SHP77 (cell line): ENCODE results near the gene RIPPLY3.
"Not testable (repeated sequence)": the region's sequence is repeated elsewhere in the genome, so short reads cannot be mapped to it uniquely, and the experiment has no call there.

Source experiments
- DNase-seq, 2 experiments: peaks; one replicate each; lab custom pipeline; 2025; lab: John Stamatoyannopoulos, UW

RIPPLY3 gene

DNA sequence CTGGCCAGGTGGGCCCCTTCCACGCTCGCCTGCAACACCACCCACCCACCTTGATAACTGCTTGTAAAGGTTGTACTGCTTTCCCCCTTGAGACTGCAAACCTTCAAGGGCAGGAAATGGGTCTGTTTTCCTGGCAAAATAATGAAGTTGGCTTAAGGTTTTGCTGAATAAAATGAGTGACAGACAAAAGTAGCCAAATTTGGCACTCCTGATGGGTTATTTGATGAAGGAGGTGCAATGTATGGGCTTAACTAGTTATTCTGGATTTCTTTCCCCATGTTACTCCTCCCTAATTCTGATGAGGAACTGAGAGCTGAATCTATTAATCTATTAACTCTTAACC is 25.5 kb upstream of the RIPPLY3 start:
- DNase-seq, result no peak

DNA sequence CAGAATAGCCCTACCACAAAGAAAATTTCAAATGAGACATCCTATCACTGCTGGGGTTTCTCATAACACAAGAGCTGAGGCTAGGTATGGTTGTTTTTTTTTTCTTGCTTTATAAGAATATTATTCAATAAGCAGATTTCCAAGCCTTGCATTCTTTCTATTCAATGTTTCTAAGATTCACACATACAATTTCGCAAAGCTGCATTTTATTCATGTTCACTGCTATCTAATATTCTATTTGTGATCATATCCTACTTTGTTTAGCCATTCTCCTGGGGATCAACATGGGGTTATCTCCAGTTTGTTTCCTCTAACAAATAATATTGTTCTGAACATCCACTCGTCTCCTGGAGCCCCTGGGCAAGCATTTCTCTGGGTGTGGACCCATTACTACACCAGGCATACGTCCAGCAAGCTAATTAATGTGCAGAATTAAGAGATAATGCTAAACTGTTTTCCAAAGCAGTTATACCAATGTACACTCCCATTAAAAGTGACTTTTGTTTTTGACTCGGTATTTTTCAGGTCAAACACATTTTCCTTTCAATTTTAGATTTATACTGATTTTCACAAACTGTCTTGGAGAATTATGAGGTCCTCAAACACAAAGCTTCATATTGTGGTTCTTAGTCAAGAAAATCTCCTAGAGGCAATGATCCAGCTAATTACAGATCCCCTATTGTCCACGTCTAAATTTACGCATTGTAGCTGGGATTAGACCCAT is 24.4 kb upstream of the RIPPLY3 start:
- no peak for DNase-seq

DNA sequence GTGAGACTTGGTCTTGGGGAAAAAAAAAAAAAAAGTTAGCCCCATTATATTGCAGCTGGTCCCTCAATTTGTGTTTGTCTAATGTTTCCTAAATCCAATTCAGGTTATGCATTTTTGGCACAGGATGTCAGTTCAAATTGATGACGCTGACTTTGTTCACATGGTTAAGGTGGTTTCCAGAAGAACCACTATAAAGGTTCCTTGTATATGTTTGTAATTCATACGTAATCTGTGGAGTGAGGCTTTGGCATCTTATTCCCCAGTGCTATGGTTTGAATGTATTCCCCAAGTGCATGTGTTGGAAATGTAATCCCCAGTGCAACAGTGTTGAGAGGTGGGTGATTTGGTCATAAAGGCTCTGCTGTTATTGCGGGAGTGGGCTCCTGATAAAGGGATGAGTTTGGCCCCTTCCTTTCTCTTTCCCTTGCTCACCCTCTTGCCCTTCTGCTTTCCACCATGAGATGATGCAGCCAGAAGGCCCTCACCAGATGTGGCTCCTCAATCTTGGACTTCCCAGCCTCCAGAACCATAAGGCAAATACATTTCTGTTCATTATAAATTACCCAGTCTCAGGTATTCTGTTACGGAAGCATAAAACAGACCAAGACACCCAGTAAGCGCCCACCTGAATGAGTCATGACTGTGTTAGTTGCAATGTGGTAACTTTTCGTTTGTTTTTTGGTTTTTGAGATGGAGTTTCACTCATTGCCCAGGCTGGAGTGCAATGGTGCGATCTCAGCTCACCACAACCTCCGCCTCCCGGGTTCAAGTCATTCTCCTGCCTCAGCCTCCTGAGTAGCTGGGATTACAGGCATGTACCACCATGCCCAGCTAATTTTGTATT is 20.5 kb upstream of the RIPPLY3 start:
- DNase-seq, result no peak

DNA sequence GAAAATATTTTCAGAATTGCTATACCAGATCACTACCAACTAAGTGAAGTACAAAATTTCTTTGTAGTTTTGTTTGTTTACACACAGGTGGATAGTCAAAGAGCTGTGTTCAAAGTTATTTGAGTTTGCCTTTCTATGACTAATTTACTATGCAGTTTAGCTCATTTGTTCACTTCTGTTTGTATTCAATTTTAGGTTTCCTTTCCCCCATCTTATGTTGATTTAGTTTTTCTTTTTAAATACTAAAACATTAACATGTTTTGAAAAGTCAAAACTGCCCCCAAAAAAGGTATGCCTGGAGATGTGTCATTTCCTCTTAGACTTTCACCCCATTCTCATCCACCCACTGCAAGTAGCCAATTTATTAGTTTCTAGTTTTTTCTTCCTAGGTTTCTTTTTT is 18.7 kb upstream of the RIPPLY3 start:
- DNase-seq, result no peak

DNA sequence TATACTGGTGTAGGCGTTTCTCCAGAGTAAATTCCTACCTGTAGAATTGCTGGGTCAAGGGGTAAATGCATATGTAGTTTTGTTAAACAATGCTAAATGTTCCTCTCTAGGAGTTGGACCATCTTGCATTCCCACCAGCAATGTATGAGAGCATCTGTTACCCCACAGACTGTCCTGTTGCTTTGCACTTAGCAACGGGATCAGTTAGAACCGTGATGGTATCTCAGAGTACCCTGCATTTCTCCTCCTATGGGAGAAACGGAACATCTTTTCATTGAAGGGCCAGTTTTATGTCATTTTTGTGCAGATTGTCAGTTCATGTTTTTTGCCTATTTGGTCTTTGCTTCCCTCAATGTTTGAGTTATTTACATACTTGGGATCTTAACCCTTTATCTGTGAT is 18.0 kb upstream of the RIPPLY3 start:
- DNase-seq, result no peak

DNA sequence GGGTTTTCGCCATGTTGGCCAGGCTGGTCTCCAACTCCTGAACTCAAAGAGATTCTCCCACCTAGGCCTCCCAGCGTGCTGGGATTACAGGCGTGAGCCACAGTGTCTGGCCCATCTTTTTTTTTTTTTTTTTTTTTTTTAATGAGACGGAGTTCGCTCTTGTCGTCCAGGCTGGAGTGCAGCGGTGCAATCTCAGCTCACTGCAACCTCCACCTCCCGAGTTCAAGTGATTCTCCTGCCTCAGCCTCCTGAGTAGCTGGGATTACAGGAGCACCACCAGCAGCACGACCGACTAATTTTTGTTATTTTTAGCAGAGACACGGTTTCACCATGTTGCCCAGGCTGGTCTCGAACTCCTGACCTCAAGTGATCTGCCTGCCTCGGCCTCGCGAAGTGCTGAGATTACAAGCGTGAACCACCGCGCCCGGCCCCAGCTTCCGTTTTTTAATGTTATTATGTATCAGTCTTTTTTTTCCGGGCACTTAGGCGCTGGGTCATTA is 17.3 kb upstream of the RIPPLY3 start:
- DNase-seq, result not testable (repeated sequence)

DNA sequence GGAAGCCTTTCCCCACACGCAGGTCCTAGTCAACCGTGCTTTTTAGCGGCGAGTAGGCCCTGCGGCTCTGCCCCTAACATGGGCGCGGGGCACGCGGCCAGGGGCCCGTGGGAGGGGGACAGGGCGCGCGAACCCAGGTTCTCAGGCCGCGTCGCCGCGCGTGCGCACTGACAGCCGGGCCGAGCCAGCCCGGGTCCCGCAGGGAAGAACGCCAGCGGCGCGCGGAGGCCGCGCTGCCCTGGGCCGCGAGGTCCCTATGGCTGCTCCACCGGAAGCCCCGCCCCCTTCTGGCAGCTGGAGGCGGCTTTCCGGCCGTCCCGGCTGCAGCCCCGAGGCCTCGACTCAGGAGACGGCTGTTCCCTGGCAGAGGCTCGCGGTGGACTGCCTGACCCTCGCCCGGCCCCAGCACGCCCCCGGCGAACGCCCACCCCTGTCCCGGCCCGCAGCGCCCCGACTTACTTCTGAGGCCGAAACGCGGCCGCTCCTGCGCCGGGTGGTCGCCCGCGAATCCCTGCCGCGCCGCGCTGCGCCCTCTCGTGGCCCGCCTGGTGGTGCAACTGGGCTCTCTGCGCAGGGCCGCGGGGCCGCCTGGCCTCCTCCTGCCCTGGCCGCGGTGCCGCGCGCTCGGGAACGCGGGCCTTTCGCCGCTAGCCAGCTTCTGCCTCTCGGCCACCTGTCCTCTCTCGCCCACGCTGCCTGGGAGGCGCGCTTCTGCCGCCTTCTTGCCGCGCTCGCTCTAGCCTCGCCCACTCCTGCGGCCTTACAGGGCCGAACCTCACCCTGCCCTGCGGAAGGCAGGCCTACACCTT is 16.6 kb upstream of the RIPPLY3 start:
- peak; percentile 83 to 86 for DNase-seq

DNA sequence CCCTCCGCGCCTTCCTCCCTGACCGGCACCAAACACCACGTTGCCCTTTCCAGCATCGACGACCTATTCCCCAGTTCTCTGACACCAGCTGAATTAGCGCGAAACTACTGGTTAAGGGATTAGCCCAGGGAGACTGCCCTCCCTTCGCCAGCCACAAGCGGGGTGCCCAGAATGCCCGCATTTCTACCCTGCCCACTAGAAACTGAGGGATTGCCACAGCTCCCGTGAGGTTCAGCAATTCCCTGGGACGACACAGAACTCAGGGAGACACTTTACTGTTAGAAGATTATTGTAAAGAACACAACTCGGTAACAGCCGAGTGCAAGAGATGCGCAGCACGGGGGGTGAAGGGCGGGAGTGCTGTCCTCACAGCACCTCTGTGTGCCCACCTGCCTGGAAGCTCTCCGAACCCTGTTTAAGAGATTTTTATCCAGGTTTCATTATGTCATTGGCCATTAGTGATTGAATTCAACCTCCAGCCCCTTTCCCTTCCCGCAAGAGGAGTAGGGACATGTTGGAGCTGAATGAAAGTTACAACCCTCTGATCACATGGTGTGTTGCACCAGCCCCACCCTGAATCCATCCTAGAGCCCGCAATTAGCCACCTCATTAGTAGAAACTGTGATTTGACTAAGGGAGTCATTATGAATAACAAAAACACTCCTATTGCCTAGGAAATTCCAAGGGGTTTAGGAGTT is 15.8 kb upstream of the RIPPLY3 start:
- no peak for DNase-seq

DNA sequence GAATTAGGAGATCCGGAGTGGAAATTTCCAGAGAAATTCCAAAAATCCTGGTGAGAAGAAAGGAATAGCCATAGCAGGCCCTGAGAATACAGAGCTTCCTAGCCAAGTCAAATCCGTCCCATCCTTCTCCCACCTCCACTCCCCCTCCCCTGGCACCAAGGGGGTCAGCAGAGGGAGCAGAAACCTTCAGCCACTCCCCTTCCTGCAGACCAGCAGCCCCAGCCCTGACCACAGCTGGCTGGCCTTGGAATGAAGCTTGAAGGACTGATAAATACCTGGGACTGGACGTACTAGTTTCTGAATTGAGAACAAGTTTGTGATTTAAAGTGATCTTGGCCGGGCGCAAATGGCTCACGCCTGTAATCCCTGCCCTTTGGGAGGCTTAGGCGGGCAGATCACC is 13.8 kb upstream of the RIPPLY3 start:
- no peak for DNase-seq

DNA sequence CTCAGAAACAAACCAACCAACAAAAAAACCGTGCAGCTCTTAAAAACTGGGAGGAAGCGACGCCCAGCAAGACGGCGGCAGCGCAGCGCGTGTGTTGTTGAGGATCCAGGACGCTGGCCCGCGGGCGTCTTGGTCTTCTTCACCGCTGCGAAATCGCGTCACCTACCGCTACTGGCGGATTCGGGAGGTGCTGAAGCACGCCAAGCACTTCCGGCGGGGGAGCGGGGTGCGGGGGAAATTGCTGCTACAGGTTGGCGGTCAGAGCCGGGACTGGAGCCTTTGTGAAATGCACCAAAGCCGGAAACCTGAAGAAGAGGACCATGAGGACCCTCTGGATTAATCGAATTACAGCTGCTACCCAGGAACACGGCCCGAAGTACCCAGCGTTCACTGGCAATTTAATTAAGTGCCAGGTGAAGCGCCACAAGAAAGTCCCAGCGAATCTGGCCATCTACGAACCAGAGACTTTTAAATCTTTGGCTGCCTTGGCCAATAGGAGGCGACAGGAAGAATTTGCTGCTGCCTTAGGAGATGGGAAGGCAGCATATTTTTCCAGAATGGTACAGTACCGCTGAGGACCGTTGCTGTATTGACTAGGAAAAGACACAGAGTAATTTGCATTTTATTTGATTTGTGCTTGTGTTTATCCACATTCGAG is 11.9 kb upstream of the RIPPLY3 start:
- no peak for DNase-seq

DNA sequence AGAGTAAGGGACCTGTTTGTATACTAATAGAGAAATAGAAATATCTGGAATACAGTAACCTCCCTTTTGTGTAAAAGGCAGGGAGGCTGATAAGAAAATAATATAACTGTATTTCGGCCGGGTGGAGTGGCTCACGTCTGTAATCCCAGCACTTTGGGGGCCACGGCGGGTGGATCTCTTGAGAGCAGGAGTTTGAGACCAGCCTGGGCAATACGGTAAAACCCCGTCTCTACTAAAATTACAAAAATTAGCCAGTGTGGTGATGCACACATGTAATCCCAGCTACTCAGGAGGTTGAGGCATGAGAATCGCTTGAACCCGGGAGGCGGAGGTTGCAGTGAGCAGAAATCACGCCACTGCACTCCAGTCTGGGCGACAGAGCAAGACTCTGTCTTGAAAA is 11.2 kb upstream of the RIPPLY3 start:
- not testable (repeated sequence) for DNase-seq

DNA sequence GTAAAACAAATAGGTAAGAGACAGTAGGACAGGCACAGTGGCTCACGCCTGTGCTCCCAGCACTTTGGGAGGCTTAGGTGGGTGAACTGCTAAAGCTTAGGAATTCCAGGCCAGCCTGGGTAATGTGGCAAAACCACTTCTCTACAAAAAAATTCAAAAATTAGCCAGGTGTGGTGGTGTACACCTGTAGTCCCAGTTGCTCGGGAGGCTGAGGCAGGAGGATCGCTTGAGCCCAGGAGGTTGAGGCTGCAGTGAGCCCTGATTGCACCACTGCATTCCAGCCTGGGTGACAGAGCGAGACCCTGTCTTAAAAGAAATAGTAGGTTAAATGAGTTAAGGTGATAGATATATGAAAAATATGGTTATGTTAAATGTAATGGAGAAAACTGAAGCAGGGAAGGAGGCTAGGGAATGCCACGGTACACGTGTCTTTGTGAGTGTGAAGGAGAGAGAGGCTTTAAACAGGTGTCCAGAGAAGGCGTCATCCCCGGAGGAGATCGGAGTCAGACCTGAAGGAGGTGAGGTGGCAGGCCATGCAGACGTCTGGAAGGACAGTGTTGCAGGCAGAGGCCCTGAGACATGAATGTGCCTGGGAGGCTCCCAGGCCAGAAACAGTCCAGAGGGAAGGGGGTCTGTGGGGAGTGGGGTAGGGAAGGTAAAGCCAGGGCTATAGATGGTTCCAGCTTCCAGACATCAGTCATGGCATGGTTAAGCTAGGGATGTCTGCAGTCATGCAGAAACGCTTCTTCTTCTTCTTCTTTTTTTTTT is 7.2 kb upstream of the RIPPLY3 start:
- DNase-seq, result no peak

DNA sequence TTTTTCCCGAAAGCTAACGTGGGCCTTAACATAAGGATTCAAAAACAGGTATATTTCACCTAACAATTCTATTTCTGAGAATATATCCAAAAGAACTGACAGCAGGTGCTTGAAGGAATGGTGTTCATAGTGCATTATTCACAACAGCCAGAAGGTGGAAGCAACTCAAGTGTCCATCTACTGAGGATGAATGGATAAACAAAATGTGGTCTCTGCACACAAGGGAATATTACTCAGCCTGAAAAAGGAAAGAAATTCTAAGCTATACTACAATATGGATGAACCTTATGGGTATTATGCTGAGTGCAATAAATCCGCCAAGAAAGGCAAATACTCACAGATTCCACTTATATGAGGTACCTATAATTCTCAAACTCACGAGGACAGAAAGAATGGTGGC is 6.1 kb upstream of the RIPPLY3 start:
- DNase-seq, result peak in 1 of 2 experiments; percentile 7

DNA sequence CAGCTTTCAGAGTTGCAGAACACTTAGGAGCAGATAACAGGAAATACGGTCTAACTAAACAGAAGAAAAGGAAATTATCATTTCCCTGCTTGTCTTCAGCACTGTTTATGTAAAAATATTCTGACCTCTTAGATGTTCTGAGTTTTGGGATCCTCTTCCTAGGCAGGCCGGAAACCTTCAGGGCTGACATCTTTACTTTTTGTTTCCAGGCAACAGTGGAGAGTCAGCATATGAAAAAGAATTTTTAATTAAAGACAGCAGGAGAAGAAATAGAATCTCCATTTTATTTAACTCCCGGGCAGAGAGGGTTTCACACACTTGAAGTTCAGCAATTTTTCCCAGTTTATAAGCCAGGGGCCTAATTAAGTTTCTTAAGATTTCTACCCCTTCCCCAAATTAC is 5.1 kb upstream of the RIPPLY3 start:
- no peak for DNase-seq

DNA sequence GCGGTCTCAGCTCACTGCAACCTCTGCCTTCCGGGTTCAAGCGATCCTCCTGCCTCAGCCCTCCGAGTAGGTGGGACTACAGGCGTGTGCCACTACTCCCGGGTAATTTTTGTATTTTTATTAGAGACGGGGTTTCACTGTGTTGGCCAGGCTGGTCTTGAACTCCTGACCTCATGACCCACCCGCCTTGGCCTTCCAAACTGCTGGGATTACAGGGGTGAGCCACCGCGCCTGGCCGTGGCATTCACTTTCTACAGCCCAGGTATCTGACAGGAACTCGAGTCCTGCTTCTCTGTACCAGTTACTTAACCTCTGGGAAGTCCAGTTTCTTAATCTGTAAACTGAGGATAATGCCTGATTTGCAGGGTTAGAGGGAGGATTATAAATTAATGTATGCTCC is 3.7 kb upstream of the RIPPLY3 start:
- not testable (repeated sequence) for DNase-seq

DNA sequence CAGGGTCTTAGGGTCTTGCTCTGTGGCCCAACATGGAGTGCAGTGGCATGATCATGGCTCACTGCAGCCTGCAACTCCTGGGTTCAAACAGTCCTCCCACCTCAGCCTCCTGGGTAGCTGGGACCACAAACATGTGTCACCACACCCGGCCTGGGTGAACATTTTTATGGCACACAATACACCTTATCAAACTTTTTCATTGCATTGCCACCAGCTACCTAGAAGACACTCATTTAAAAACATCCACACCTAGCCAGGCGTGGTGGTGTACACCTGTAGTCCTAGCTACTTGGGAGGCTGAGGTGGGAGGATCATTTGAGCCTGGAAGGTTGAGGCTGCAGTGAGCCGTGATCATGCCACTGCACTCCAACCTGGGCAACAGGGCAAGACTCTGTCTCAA is 2.6 kb upstream of the RIPPLY3 start:
- DNase-seq, result not testable (repeated sequence)

DNA sequence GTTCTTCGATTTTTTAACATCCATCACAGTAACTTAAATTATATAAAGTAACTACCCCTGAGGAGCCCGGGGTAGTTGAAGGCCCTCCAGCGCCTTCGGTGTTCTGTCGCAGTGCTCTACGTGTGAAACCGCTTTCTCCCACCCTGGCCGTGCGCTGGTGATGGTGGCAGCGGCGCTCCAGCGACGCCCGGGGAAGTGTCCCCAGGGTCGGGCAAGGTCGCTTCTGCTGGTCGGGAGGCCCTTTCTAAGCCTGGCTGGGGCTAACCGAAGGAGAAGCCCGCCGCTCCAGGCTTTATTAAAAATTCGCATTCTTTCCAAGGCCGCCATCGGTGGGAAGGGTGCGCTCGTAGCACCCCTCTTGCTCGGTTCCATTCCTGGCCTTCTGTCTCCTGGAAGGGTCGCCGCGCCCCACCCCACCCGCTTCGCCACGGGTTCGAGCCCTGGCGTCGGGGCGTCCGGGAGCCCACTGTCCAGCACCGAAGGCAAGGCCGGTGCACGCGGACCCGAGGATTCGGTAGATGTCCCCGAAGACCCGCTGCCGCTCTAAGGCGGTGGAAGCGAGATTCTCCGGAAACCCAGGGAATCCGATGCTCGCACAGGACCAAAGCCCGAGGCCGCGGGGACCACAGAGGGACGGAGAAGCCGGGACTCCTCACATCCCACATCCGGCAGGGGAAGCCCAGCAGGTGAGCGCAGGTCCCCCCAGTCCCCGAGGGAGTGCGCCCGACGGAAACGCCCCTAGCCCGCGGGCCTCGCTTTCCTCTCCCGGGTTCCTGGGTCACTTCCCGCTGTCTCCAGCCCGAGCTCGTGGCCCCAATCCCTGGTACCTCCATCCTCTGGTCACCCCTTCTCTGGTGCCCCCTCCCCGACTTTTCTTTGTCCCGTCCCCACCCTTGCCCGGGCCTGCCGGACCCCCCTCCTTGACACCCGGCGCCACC is 685 bp upstream of the RIPPLY3 start:
- no peak for DNase-seq

DNA sequence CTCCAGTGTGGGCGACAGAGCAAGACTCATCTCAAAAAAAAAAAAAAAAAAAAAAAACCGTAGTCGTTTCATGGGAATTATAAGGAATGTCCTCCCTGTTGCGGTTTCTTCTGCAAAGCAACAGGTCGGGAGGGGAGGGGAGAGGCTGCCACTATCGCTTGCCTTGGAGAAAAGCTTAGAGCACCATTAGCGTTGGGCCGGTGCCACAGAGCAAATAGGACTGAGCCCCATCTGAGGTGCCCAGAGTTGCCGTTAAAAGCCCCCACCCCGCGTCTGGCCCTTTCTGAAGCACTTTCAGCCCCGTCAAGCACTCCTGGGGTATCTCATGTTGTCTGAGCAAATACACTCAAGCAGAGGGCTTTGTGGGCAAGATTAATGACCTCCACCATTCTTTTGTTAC is 2.2 kb downstream of the RIPPLY3 start:
- peak; percentile 93 to 96 for DNase-seq

DNA sequence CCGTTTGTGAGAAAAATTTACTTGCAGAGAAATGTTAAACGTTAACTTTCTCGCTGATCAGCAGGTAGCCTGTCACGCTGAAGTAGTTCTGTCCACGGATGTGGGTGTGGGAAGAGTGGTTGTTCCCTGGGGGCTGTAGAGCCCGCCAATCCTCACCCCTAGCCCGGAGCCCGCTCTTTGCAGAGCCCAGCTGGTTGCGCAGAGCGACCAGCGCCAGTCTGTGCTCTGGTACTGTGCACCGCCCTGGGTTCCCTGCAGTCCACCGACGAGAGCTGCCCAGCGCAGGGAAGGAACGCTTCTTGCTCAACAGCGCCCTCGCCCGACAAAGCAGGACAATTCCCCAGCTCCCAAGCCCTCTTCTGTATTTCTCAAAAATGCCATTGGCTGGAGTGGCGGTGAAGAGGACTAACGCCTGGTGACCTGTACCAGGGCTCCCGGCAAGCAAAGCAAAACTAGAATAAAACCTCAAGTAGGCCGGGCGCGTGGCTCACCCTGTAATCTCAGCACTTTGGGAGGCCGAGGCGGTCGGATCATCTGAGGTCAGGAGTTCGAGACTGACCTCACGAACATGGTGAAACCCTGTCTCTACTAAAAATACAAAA is 3.3 kb downstream of the RIPPLY3 start:
- DNase-seq, result peak; percentile 92
